ENCODE measurements around the gene HMCES. TPM values are rescaled to one million over a fixed set of nuclear protein-coding genes. Genes with fewer than 3 reads are reported as not detected.

The HMCES gene
- total RNA-seq, 1 donor from 2014 or later: 16.9 TPM

GRCh38 chr3:129233538-129233937, 45.1 kb upstream of the HMCES start:
- no peaks in the 10 kb centered on the region for H3K36me3 ChIP-seq
- no peak overlapping the region for H3K27ac ChIP-seq
- no peak for TF ChIP-seq POLR2AphosphoS5 (IDR thresholded peaks at IDR 0.05; ENCODE audit: insufficient read depth in 1 of 2, low read depth in 1 of 2)
- TF ChIP-seq POLR2A (IDR thresholded peaks at IDR 0.05): no peak
- no peak for TF ChIP-seq CTCF (IDR thresholded peaks at IDR 0.05)
- DNase-seq (ENCODE audit: extremely low spot score in 2 of 2): no peak
- no peaks in the 10 kb centered on the region for H3K9me3 ChIP-seq
- H3K4me1 ChIP-seq: peaks cover 11% of the 10 kb centered on the region
- intact Hi-C loops (cut with DNase I): no loop called here
- no peaks in the 10 kb centered on the region for H3K27me3 ChIP-seq
- H3K4me3 ChIP-seq: no peak overlapping the region

- no peak for DNase-seq (ENCODE audit: extremely low spot score in 2 of 2)
- TF ChIP-seq CTCF (IDR thresholded peaks at IDR 0.05) (no peak), POLR2A (IDR thresholded peaks at IDR 0.05) (no peak), POLR2AphosphoS5 (IDR thresholded peaks at IDR 0.05; ENCODE audit: insufficient read depth in 1 of 2, low read depth in 1 of 2) (no peak)
- Histone ChIP-seq H3K27ac (no peak overlapping the region), H3K4me1 (peaks cover 8% of the 10 kb centered on the region), H3K9me3 (no peaks in the 10 kb centered on the region), H3K27me3 (no peaks in the 10 kb centered on the region), H3K36me3 (no peaks in the 10 kb centered on the region), H3K4me3 (no peak overlapping the region)
- intact Hi-C loops (cut with DNase I): no loop called here
These were observed 44.2 kb upstream of the HMCES start for GRCh38 chr3:129234441-129234840.

GRCh38 chr3:129235344-129235917, 43.2 kb upstream of the HMCES start:
- TF ChIP-seq CTCF (IDR thresholded peaks at IDR 0.05): no peak
- TF ChIP-seq POLR2AphosphoS5 (IDR thresholded peaks at IDR 0.05; ENCODE audit: insufficient read depth in 1 of 2, low read depth in 1 of 2): no peak
- no peak for TF ChIP-seq POLR2A (IDR thresholded peaks at IDR 0.05)
- no peaks in the 10 kb centered on the region for H3K36me3 ChIP-seq
- no peak overlapping the region for H3K27ac ChIP-seq
- no peak for DNase-seq (ENCODE audit: extremely low spot score in 2 of 2)
- H3K4me1 ChIP-seq: peaks cover 15% of the 10 kb centered on the region
- H3K27me3 ChIP-seq: no peaks in the 10 kb centered on the region
- intact Hi-C loops (cut with DNase I): no loop called here
- H3K4me3 ChIP-seq: no peak overlapping the region
- H3K9me3 ChIP-seq: no peaks in the 10 kb centered on the region

GRCh38 chr3:129238945-129239705, 39.5 kb upstream of the HMCES start:
- no peak for DNase-seq (ENCODE audit: extremely low spot score in 2 of 2)
- Histone ChIP-seq H3K27ac (peak overlapping the region; percentile 56), H3K9me3 (no peaks in the 10 kb centered on the region), H3K4me1 (peaks cover 22% of the 10 kb centered on the region), H3K4me3 (no peak overlapping the region), H3K36me3 (no peaks in the 10 kb centered on the region), H3K27me3 (no peaks in the 10 kb centered on the region)
- intact Hi-C loops (cut with DNase I): no loop called here
- TF ChIP-seq POLR2A (IDR thresholded peaks at IDR 0.05) (no peak), CTCF (IDR thresholded peaks at IDR 0.05) (no peak), POLR2AphosphoS5 (IDR thresholded peaks at IDR 0.05; ENCODE audit: insufficient read depth in 1 of 2, low read depth in 1 of 2) (peak in 1 of 2 donors; percentile 49)

GRCh38 chr3:129239991-129240390, 38.7 kb upstream of the HMCES start:
- no peaks in the 10 kb centered on the region for H3K27me3 ChIP-seq
- H3K4me3 ChIP-seq: no peak overlapping the region
- H3K9me3 ChIP-seq: no peaks in the 10 kb centered on the region
- no peaks in the 10 kb centered on the region for H3K36me3 ChIP-seq
- peaks cover 26% of the 10 kb centered on the region for H3K4me1 ChIP-seq
- DNase-seq (ENCODE audit: extremely low spot score in 2 of 2): no peak
- H3K27ac ChIP-seq: peak overlapping the region; percentile 56
- TF ChIP-seq CTCF (IDR thresholded peaks at IDR 0.05) (no peak), POLR2AphosphoS5 (IDR thresholded peaks at IDR 0.05; ENCODE audit: insufficient read depth in 1 of 2, low read depth in 1 of 2) (no peak), POLR2A (IDR thresholded peaks at IDR 0.05) (no peak)
- intact Hi-C loops (cut with DNase I): loop anchor here (10.0 kb wide), 1 partner anchor 265 kb away; no protein-coding TSS in a partner anchor
